Gastroesophageal sphincter (tissue), 4 donors: ENCODE measurements around the gene ACOT12. TPM values are rescaled to one million over a fixed set of nuclear protein-coding genes. Genes with fewer than 3 reads are reported as not detected.
A peak's percentile ranks its signal among the peaks of the same experiment; 100 is the strongest.

Experiments
- ATAC-seq: fragments of 150-250 bp; one replicate; pipeline ENCODE4 v1.9.1; 2016; ENCODE audit warnings: mild to moderate bottlenecking, moderate library complexity
- H3K27ac ChIP-seq, 4 donors: fragments of 200-600 bp; sonication (generic) in 3 of 4; 1 replicate in 3 of 4; 2 replicates in 1 of 4; pipeline ENCODE4 v1.5.1; 2016 to 2019
- H3K27me3 ChIP-seq: fragments of 200-600 bp; sonication (generic); one replicate; pipeline ENCODE4 v1.5.1; 2019
- H3K36me3 ChIP-seq, 2 donors: fragments of 200-600 bp; sonication (generic); one replicate each; pipeline ENCODE4 v1.5.1; 2019; ENCODE audit warnings: control low read depth in 1 of 2
- H3K4me1 ChIP-seq, 3 donors: fragments of 200-600 bp; sonication (generic); 1 replicate in 2 of 3; 2 replicates in 1 of 3; pipeline ENCODE4 v1.5.1; 2016 to 2019; ENCODE audit warnings: control low read depth in 2 of 3
- H3K4me3 ChIP-seq, 2 donors: fragments of 200-600 bp; sonication (generic); one replicate each; pipeline ENCODE4 v1.5.1; 2019; ENCODE audit warnings: mild to moderate bottlenecking in 1 of 2, moderate library complexity in 1 of 2
- H3K9me3 ChIP-seq, 3 donors: fragments of 200-600 bp; sonication (generic); one replicate each; pipeline ENCODE4 v1.5.1; 2017 to 2019; ENCODE audit warnings: control low read depth in 2 of 3
- CTCF ChIP-seq, 4 experiments: fragments of 200-600 bp in 2 of 4; fragments of 450-650 bp in 2 of 4; sonication (generic) in 1 of 4; IDR thresholded peaks; one replicate each; pipeline ENCODE4 v1.5.1; 2017 to 2019; ENCODE audit warnings: antibody characterized with exemption in 4 of 4, mild to moderate bottlenecking in 2 of 4, moderate library complexity in 2 of 4
- EP300 ChIP-seq: sonication (generic); formaldehyde crosslinking; IDR thresholded peaks from one replicate; pipeline ENCODE4 v1.6.1; 2017; ENCODE audit warnings: antibody characterized with exemption, mild to moderate bottlenecking
- POLR2A ChIP-seq, 2 donors: fragments of 450-650 bp; IDR thresholded peaks; one replicate each; pipeline ENCODE4 v1.6.1; 2017; ENCODE audit warnings: antibody characterized with exemption in 2 of 2, mild to moderate bottlenecking in 2 of 2, moderate library complexity in 1 of 2
- POLR2AphosphoS5 ChIP-seq: sonication (generic); formaldehyde crosslinking; IDR thresholded peaks from one replicate; pipeline ENCODE4 v1.6.1; 2017; ENCODE audit warnings: antibody characterized with exemption
- WGBS, 2 donors: methylation state at CpG; one replicate each; pipeline ENCODE4 v1.1.5; 2018; ENCODE audit warnings: low coverage in 1 of 2; 5-methylcytosine and 5-hydroxymethylcytosine counted together
- total RNA-seq, 4 donors: library from RNA; depleted of rRNA; stranded (reverse); fragments of >200 nt; gene quantifications; one replicate each; pipeline ENCODE4 v1.1.0, GENCODE V29; 2016

ACOT12 gene
- total RNA-seq = not detected

- H3K27ac ChIP-seq = no peak within 1 kb of the TSS
- H3K27me3 ChIP-seq = peaks cover 67% of the 10 kb centered on the region
- peaks cover 0 to 14% (median 8%) of the 10 kb centered on the region in 3 donors for H3K4me1 ChIP-seq
- H3K4me3 ChIP-seq = peak within 1 kb of the TSS; percentile 9 to 56
- peak; percentile 54 for ATAC-seq
- no peak for TF ChIP-seq EP300
- TF ChIP-seq POLR2AphosphoS5 = no peak
- TF ChIP-seq POLR2A (IDR thresholded peaks at IDR 0.05) = no peak
- no peak for TF ChIP-seq CTCF (IDR thresholded peaks at IDR 0.05)
- no peaks in the 10 kb centered on the region for H3K36me3 ChIP-seq
- WGBS, 2 donors = 11 to 33% methylated on average over 7 to 23 of the region's 77 CpGs
- no peaks in the 10 kb centered on the region for H3K9me3 ChIP-seq
Measured at GRCh38 chr5:81393783-81394718, at the start of gene ACOT12. TSS of gene ACOT12 (minus strand) at chr5:81394134. CDS start at chr5:81394114, 20 bp downstream.

DNA sequence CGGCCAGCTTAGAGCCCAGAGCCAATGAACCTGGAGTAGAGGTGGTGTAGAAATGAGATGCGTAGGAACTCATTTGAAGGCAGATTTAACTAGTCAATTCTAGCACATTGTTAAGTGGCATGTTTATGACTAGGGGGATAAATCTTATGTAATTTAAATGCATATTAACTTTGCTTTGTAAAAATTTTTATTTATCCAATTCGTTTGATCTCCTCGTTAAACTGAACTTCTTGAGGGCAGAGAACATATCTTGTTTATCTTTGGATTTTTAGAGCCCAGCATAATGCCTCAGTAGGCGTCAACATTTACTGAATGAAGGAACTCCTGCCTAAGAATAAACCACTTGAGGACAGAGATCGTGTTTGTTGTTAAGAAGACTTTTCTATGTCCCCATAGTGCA, 41.1 kb upstream of the ACOT12 start:
- Histone ChIP-seq H3K27ac (no peak overlapping the region), H3K4me3 (no peak overlapping the region), H3K27me3 (no peaks in the 10 kb centered on the region), H3K4me1 (no peaks in the 10 kb centered on the region), H3K9me3 (no peaks in the 10 kb centered on the region), H3K36me3 (peaks cover 0 to 23% of the 10 kb centered on the region in 2 donors)
- TF ChIP-seq CTCF (IDR thresholded peaks at IDR 0.05) (no peak), EP300 (no peak)
- WGBS, 2 donors = 77 to 85% methylated on average over 6 of the region's 6 CpGs
- ATAC-seq = no peak

DNA sequence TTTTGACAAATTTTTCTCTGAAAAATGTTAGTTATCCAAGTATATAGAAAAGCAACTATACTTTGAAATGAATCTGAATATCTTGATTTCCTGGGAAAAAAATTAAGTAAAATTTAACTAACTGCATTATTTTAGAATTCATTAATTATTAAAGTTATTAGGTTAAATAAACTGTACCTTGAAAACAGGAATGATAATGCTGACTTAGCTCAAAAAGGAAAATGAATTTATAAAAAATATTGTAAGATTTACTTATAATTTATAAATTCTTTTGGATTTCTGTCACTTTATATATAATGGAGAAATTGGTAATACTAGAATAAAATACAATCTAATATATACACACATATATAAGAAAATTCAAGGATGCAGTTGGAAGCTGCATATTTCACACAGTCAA, 36.1 kb upstream of the ACOT12 start:
- no peak for ATAC-seq
- Histone ChIP-seq H3K4me1 (peaks cover 2 to 28% (median 12%) of the 10 kb centered on the region in 3 donors), H3K9me3 (no peaks in the 10 kb centered on the region), H3K27ac (no peak overlapping the region), H3K27me3 (no peaks in the 10 kb centered on the region), H3K36me3 (peaks cover 0 to 14% of the 10 kb centered on the region in 2 donors), H3K4me3 (no peak overlapping the region)
- TF ChIP-seq POLR2AphosphoS5 (no peak), CTCF (IDR thresholded peaks at IDR 0.05) (no peak), EP300 (no peak), POLR2A (IDR thresholded peaks at IDR 0.05) (no peak)

- TF ChIP-seq POLR2AphosphoS5 = no peak
- TF ChIP-seq CTCF (IDR thresholded peaks at IDR 0.05) = no peak
- H3K9me3 ChIP-seq = no peaks in the 10 kb centered on the region
- peaks cover 0 to 10% of the 10 kb centered on the region in 2 donors for H3K36me3 ChIP-seq
- H3K27ac ChIP-seq = no peak overlapping the region
- no peaks in the 10 kb centered on the region for H3K27me3 ChIP-seq
- no peak for ATAC-seq
- no peak overlapping the region for H3K4me3 ChIP-seq
- 88 to 90% methylated on average over 3 of the region's 3 CpGs for WGBS, 2 donors
- H3K4me1 ChIP-seq = peaks cover 2 to 28% (median 12%) of the 10 kb centered on the region in 3 donors
Measured at GRCh38 chr5:81429363-81429762, 35.4 kb upstream of the ACOT12 start.

- Histone ChIP-seq H3K36me3 (peaks cover 0 to 6% of the 10 kb centered on the region in 2 donors), H3K4me3 (no peak overlapping the region), H3K9me3 (no peaks in the 10 kb centered on the region), H3K27me3 (no peaks in the 10 kb centered on the region), H3K4me1 (peaks cover 2 to 28% (median 12%) of the 10 kb centered on the region in 3 donors), H3K27ac (no peak overlapping the region)
- no peak for TF ChIP-seq CTCF (IDR thresholded peaks at IDR 0.05)
- no peak for TF ChIP-seq POLR2AphosphoS5
- TF ChIP-seq POLR2A (IDR thresholded peaks at IDR 0.05) = no peak
- no peak for TF ChIP-seq EP300
- no peak for ATAC-seq
Measured at GRCh38 chr5:81428861-81429260, 34.9 kb upstream of the ACOT12 start.
